Epithelial cell of prostate (primary cell): ENCODE measurements around the gene POLE.

Source experiments
- DNase-seq: peaks from one replicate; pipeline ENCODE4 v3.0.0-alpha.2; 2011; ENCODE audit warnings: low read depth, low spot score
- H3K27ac ChIP-seq: fragments of 450-650 bp; 2 replicates; pipeline ENCODE4 v1.5.1; 2017; ENCODE audit warnings: mild to moderate bottlenecking

Gene POLE

DNA sequence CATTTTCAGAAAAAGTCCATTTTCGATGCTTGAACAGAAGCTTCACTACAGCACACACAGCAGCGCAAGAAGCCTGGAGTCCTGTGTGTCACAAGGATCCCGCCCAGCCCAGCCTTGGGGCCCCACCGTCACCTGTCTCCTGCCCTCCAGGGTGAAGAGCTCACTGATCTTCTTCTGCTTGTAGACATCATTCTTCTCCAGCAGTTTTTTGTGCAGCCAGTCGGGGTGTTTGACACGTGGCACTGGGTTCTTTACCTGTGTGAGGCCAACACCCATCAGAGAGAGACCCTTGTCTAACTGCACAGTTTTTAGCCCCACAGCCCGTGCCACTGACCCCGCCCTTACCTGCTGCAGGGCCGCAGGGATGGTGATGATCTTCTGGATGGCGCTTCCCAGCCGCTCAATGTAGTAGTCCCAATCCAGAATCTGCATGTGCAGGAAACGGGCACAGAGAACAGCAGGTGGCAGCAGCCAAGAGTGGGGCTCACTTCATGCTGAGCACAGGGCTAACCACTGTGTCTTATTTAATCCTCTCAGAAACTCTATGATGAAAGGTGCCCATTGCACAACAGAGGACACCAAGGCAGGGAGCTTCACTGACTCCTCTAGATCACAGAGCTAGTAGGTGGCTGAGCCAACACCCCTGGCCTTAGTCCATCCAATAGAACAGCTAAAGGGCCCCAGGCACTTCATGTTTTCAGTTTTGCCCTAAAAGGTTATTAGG, 30.0 kb downstream of the POLE start:
- DNase-seq = no peak
- no peak overlapping the region for H3K27ac ChIP-seq

DNA sequence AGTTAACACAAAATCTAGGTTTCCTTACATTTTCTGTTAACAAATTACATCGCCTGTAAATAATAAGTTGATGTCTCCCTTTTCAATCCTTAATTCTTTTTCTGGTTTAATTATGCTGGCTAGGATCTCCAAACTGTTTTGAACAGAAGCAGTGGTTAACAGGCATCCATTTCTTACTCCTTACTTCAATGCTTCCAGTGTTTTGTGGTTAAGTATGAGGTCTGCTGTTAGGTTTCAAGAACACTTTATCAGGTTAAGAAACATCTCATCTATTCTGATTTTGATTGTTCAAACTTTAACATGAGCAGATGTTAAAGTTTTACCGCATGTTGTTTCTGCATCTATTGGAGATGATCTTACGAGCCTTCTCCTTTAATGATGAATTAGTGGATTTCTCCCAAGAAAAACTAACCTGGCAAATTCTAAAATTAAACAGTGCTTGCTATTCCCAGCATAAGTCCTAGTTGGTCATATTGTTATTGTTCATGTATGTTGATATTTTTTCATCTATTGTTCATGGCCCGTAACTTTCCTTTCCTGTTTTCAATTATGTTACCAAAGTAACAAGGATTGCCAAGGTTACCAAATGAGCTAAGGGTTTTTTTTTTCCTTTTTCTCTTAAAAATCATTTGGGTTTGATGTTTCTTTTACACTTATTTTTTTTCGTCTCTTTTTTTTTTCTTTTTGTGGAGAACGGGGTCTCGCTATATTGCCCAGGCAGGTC, 33.4 kb downstream of the POLE start:
- DNase-seq = no peak

DNA sequence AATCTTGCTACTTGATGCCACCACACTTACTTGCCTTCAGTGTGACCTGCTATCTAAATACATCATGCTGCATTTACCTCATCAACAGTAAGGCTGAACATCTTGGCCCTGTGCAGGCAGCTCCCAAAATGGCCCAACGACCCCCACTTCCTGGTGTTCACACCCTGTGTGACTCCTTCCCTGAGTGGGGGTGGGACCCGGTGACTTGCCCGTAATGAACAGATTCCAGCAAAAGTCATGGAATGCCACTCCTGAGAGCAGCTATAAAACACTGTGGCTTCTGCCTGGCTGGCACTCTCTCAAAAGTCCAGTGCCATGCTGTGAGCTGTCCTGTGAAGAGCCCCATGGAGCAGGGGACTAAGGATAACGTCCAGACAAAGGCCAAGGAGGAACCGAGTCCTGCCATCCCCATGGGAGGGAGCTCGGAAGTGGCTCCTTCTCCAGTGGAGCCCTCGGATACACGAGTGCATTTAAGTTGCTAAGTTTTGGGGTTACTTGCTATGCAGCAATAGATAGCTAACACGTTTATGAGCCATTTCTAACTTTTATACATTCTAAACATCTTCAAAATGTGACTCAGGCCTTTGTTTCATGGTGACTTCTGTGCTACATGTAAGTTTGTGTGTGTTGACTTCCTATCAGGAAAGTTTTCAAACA, 35.6 kb downstream of the POLE start:
- H3K27ac ChIP-seq = no peak overlapping the region

More for the DNA sequence above, 33.4 kb downstream of the POLE start:
- no peak overlapping the region for H3K27ac ChIP-seq

DNA sequence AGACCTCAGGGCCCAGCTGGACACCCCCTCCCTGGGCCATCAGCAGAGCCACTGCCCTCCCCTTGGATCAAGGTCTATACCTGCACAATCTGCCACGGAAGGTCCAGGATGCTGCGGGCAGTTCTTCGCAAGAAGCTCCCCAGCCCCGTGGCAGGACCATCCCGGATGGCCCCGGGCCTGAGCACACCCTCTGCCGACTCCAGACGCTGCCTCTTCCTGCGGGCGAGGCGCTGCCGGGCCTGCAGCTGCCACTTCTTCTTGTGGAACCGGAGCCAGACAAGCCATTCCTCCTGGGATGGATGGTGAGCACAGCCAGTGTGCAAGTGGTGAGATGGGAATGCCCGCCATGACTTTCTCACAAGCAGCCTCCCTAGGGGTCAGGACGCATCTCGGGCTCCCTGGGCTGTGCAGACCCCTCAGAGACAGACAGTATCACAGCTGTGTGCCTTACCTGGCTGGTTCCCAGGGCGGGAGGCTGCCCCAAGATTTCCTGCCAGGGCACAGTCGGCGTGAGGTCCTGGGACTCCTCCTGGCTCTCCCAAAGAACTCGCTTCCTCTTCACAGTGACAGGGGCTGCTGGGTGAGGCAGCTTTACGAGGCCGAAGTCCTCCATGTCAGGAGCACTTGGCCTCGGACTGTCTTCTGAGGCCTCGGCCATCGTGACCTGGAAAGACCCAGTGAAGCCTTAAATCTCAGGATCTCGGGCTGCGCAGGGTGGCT, 37.8 kb downstream of the POLE start:
- no peak overlapping the region for H3K27ac ChIP-seq
- no peak for DNase-seq

More for the DNA sequence above, 35.6 kb downstream of the POLE start:
- DNase-seq = no peak

DNA sequence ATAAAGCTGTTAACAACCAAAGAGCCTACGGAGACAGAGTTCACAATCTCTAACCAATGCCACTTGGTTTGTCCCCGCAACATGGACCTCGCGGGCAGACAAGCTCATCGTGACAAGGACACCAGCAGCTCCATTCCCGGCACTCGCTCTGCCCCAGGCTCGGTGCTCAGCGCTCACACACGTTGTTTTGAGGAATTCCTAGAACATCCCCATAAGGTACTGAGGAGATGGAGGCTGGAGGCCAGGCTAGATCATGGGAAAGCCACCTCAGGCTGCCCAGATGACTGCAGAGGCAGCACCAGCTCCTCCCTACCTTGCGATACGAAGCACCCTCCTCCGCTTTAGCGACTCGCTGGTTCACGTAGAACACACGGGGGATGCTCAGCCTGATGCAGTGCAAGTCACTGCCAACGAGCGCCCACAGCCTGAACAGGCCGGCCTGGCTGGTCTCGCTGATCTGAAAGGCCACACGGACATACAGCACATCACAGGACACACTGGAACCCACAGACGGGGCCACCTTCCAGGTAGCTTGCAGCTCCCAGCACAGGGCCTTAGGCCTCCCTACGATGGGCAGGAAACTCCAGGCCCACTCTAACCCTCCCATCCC, 38.4 kb downstream of the POLE start:
- DNase-seq = no peak
- H3K27ac ChIP-seq = no peak overlapping the region

DNA sequence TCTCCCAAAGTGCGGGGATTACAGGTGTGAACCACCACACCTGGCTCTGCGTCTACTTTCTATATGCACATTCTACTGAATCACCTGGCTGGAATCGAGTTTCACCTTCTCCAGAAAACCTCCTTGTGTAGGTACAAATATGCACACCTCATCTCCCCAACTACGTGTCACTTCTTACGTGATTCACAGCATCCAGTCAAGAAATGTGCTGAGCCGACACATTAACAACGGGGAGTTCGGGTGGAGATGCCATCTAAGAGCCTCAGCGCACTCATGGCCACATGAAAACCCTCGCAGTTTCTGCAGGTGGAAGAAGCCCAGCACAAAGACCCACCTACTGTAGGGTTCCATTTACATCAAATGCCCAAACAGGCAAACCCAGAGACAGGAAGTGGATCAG, 39.3 kb downstream of the POLE start:
- no peak for DNase-seq
- no peak overlapping the region for H3K27ac ChIP-seq

DNA sequence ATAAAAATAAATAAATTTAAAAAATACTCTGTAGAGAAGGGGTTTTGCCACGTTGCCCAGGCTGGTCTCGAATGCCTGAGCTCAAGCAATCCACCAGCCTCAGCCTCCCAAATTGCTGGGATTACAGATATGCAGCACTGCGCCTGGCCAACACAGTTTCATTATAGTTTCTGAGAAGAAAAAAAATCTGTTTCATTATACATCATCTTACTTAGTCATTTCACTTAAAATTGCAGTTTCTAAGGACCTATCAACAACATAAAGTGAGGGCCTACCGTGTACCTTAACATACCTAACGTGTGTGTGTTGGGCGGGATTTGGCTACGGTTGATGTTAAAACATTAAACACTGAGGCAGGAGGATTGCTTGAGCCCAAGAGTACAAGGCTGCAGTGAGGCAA, 40.3 kb downstream of the POLE start:
- H3K27ac ChIP-seq = no peak overlapping the region
- DNase-seq = no peak

DNA sequence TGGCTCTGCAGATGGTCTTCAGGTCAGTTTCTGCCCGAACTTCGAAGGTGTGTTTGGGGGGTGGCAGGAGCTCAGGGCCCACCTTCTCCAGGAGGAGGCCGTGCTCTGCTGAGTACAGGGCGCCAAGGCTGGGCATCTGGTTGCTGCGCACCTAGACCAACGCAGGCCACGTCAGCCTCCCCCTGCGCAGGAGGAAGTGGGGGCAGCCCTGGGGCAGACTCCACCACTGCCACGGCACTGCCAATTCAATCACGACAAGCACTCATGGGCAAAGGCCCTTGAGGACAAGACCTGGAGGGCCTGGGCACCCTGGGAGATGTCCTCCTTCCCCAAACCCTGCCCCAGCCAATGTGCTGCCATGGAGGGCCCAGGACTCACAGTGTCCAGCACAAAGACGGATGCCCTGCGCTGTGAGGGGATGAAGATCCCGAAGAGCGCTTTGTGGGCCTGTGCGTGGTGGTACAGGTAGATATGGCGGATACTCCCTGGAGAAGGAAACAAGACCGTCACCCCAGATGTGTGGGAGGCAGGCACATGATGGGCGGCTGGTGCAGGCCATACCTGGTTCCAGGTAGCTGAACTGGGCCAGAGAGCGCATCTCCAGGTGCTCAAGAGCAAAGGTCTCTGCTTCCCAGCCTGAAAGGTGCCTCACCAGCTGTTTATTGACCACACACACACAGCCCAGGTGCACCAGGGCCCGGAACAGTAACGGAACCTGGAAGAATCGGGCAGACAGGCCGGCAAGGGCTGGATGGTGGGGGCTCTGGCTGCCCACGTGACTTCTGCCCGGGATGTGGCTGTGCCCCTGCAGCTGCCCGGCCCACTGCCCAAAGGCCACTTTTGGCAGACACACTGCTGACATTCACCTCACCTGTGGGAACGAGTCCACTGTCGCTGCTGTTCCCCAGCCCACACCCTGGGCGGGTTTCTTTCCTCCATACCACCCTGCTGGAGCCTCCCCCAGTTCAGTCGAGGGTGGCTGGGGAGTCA, 44.0 kb downstream of the POLE start:
- H3K27ac ChIP-seq = no peak overlapping the region
- DNase-seq = no peak

DNA sequence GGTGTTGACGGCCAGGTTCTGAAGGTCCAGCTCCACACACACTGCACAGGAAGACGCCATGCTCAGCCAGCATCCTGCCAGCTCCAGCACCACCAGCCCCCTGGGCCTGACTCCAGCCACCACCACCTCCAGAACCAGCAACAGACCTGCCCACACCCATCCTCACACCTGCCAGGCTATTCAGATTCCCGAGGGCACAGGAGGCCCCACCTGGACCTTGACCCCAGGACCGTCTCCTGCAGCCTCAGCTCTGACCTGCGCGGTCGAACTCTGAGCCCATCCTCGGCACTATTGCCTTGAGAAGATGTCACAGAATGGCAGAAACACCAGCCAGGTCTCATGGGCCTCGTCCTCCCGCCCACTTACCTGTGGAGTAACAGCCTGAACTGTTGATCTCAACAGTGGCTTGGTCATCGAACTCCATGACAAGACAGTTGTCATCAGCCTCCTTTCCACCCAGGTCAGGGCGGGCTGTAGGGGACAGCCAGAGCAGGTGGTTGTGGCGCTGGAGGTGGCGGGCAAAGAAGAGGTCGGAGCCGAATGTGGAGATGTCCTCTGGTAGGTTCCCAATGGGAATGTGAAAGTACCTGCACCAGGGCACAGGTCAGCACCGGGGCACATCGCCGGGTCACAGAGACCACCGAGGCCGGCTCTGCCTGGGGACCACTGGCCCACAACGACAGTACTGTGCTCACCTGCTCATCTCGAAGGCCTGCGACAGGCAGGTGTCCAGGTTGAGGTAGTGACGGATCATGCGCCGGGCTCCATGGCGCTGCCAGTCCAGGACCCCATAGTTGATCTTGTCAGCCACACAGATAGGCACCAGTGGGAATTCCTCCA, 45.1 kb downstream of the POLE start:
- no peak for DNase-seq
- no peak overlapping the region for H3K27ac ChIP-seq

DNA sequence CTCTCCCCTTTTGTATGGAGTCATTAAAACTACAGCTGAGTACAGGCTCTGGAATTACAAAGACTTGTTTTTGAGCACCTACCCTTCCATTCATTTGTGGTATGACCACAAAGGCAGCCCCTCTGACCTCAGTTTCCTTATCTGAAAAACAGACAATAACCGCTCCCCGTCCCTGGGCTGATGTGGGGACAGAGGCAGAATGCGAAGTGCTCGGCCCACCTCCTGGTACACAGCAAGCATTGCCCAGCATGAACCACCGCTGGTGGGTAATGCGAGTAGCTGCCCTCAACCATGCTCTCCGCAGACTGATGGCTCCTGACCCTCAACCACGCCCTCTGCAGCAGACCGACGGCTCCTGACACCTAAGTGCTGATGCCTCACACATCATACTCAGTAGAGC, 46.2 kb downstream of the POLE start:
- DNase-seq = no peak
- no peak overlapping the region for H3K27ac ChIP-seq

DNA sequence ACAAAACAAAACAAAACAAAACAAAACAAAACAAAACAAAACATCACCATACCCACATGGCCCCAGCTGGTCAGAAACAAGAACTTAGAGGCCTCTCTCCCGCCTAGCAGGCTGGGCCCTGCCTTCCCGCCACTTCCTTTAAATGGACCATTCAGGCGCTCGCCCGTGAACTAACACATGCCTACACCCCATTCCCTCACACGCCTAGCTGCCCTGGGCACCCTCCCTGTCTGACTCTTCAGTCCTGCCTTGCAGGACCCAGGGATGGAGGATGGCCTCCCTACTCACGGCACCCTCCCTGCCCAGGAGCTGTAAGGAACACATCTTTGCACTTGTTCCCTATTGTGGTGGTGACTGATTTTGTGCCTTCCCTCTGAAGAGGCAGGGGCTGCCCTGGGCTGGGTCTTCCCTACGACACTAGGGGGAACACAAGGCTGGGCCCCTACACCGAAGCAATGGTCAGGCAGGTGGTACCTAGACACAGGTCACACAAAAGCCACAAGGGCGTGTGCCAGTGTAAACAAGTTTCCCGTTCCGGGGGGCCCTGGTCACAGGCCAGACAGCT, 47.1 kb downstream of the POLE start:
- H3K27ac ChIP-seq = no peak overlapping the region
- no peak for DNase-seq

DNA sequence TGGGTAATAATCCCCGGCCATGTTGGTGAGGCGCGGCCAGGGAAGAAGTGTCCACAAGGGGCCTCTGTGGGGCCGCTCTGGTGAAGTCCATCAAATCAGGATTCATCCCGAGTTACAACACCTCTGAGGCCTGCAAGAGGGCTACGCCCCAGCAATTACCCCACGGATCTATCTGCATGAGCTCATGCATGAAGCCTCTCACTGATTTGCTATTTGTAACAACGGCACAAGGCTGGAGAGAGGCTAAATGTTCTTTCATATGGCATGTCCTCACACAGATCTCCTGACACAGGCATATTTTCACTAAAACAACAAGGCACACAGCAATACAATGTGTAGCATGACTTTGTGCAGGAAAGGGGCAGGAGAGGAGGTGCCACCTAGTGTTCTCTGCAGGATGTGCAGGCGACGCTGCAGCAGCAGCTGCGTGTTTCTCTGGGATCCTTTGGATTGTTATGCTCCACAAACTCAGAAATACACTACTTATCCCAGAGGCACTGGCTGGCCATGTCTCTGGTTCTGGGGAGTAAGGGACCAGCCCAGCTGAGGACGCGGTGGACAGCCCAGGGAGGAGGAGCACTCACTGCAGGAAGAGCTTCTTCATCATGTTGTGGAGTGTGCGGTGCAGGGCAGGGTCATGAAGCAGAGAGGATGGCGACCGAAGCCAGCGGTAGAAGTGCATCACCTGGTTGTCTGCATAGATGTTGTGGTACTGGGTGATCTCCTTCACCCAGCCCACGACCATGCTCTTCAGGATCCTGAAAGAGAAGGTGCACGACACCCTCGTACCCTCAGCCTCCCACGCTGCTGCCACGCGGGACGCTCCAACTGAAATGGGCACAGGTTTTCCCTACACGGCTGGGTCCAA, 48.4 kb downstream of the POLE start:
- H3K27ac ChIP-seq = no peak overlapping the region
- no peak for DNase-seq

DNA sequence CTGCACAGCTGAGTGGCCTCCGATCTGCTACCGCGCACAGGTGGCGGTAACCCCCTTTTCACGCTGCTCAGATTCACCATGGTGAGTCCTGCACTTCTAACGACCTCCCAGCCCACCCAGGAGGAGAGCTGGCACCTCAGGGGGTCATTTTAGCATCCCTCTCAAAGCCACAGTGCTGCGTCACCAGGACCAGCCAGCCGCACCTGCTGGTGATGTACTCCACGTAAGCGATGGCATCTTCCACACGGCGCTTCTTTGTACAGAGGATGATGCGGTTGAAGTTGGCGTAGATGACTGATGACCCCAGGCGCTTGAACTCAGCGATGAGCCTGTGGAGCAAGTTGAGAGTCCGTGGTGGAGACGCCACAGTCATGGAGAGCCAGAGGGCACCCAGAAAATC, 49.3 kb downstream of the POLE start:
- no peak overlapping the region for H3K27ac ChIP-seq
- no peak for DNase-seq

DNA sequence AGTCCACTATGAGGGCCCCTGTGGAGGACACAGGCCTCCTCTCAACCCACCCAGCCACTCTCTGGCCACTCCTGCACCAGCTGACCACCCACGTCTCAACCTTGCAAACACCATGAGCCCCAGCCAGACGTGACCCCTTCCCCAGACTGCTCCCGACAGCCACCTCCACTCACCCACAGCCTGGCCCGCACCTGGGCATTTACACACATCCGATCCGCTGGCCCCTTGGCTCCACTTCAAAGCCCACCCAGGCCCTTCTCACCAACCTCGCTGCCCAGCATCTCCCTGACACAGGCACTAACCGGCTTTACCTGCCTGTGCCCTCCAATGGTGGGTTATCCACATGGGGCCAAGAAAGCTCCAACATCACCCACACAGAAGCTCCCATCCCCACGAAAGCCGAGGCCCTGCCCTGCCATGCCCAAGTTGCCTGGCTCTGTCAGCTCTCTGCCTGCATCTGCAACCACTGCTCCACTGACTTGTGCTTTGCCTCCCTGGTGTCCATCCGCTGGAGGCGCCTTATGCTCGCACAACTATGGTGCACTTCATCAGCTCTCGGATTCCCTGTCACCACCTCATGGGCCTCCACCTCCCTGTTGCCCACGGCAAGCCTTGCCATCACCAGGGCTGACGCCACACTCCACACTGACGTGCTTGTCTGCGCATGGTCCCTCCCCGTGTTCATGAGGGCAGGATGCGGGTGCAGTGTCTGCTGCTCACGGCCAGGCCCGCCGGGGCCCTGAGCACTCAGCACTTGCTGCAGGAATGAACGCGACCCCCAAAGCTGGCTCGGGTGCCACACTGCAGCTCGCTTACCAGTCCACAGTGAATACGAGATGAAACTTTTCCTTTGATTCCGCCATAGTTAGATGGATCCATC, 51.8 kb downstream of the POLE start:
- no peak overlapping the region for H3K27ac ChIP-seq
- DNase-seq = no peak

DNA sequence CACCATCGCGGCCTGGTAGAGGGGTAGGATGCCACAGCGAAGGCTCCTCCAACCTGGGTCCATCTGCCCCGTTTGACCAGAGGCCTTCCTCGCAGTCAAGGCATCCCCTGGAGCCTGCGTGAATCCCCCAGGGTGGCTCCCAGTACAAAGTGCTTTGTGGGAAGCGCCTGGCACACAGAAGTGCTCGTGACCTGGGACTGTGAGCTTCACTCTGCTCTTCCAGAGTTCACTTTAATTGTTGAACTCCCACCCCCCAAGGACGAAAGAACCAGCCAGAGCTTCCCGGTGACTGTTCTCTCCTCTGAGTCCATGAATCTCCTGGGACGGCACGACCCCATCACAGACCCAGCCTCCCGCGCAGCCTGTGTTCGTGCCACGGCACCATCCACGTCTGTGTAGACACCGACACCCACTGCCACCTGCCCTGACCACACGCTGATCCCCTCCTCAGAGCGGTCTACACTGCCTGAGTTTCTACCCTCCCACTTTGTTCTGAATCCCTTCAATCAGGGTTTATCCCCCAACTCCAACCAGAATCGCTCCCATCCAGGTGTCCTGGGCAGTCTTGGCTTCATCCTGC, 52.6 kb downstream of the POLE start:
- no peak overlapping the region for H3K27ac ChIP-seq
- no peak for DNase-seq

DNA sequence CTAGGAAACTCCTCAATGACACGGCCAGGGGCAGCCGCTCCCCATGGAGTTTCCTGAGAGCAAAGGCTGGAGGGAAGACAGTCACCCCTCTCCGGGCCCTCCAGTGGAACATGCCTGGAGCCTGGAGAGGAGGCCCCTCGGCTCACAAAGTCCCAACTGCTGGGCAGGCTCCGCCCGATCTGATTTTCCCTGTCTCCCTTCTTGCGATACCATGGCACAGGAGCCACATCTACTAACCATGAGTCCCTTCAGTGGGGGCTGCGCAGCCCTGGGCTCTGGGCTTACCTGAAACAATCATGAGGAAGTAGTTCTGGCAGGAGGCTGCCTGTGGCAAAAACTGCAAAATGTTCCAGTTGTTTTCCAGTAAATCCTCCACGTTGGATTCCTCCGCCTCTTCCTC, 53.2 kb downstream of the POLE start:
- DNase-seq = no peak
- H3K27ac ChIP-seq = no peak overlapping the region
